Measurements from ENCODE around the gene SLC10A2.

The SLC10A2 gene

GRCh38 chr13:103102482-103102881 is 36.3 kb upstream of the SLC10A2 start:
- Histone ChIP-seq H3K4me3 (ENCODE audit: low read depth, low read length, poor library complexity, severe bottlenecking) (no peak overlapping the region), H3K9ac (ENCODE audit: low read length) (no peak overlapping the region), H2AFZ (ENCODE audit: low read length) (no peak overlapping the region), H4K20me1 (ENCODE audit: insufficient read depth, low read length) (no peaks in the 10 kb centered on the region), H3K36me3 (ENCODE audit: insufficient read depth, low read length) (no peaks in the 10 kb centered on the region), H3K79me2 (ENCODE audit: insufficient read depth, low read length) (no peaks in the 10 kb centered on the region), H3K27me3 (ENCODE audit: insufficient read depth, low read length) (no peaks in the 10 kb centered on the region), H3K4me2 (ENCODE audit: low read length) (no peak overlapping the region), H3K9me2 (ENCODE audit: low read depth, low read length) (no peaks in the 10 kb centered on the region), H3K9me3 (ENCODE audit: low read length) (no peaks in the 10 kb centered on the region), H3K4me1 (ENCODE audit: insufficient read depth, low read length, severe bottlenecking) (peaks cover 17% of the 10 kb centered on the region), H3F3A (ENCODE audit: insufficient read depth, low read length) (no peaks in the 10 kb centered on the region), H3K27ac (ENCODE audit: low read depth, low read length, poor library complexity, severe bottlenecking) (no peak overlapping the region)
- TF ChIP-seq EZH2 (IDR thresholded peaks at IDR 0.05; ENCODE audit: borderline replicate concordance, low read length) (no peak), CTCF (IDR thresholded peaks at IDR 0.05; ENCODE audit: low read length) (no peak)

DNA sequence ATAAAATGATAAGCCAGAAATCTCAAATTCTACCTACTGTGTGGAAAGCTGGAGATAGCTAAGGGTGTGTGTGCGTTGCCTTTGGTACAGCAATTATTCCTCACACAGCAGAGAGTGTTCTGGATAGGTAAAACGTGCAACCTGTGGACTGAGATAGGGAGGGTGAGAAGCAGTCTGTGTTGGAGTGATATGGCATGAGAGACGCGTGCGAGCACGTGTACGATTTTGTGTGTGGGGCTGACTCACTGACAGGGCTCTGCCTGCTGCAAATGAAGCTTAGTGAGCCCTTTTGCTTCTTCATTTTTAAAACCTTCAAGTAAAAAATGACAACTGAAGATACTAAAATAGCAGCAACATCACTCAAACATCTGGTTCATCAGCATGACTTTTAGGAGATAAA is 35.7 kb upstream of the SLC10A2 start:
- H3K27ac ChIP-seq (ENCODE audit: low read depth, low read length, poor library complexity, severe bottlenecking), result no peak overlapping the region
- H4K20me1 ChIP-seq (ENCODE audit: insufficient read depth, low read length), result no peaks in the 10 kb centered on the region
- no peak overlapping the region for H3K4me2 ChIP-seq (ENCODE audit: low read length)

GRCh38 chr13:103101500-103101899 is 35.3 kb upstream of the SLC10A2 start:
- Histone ChIP-seq H4K20me1 (ENCODE audit: insufficient read depth, low read length) (no peaks in the 10 kb centered on the region), H3K4me1 (ENCODE audit: insufficient read depth, low read length, severe bottlenecking) (peaks cover 17% of the 10 kb centered on the region), H3K9ac (ENCODE audit: low read length) (no peak overlapping the region), H3F3A (ENCODE audit: insufficient read depth, low read length) (no peaks in the 10 kb centered on the region), H3K9me2 (ENCODE audit: low read depth, low read length) (no peaks in the 10 kb centered on the region), H2AFZ (ENCODE audit: low read length) (0 out of 2 replicates have a peak overlapping the region, but pooled peaks have one; percentile 72), H3K9me3 (ENCODE audit: low read length) (no peaks in the 10 kb centered on the region), H3K4me3 (ENCODE audit: low read depth, low read length, poor library complexity, severe bottlenecking) (no peak overlapping the region), H3K36me3 (ENCODE audit: insufficient read depth, low read length) (no peaks in the 10 kb centered on the region), H3K79me2 (ENCODE audit: insufficient read depth, low read length) (no peaks in the 10 kb centered on the region), H3K4me2 (ENCODE audit: low read length) (no peak overlapping the region), H3K27ac (ENCODE audit: low read depth, low read length, poor library complexity, severe bottlenecking) (no peak overlapping the region), H3K27me3 (ENCODE audit: insufficient read depth, low read length) (no peaks in the 10 kb centered on the region)
- TF ChIP-seq EZH2 (IDR thresholded peaks at IDR 0.05; ENCODE audit: borderline replicate concordance, low read length) (no peak), CTCF (IDR thresholded peaks at IDR 0.05; ENCODE audit: low read length) (no peak)

More for the DNA sequence above, 35.7 kb upstream of the SLC10A2 start:
- Histone ChIP-seq H2AFZ (ENCODE audit: low read length) (no peak overlapping the region), H3K4me3 (ENCODE audit: low read depth, low read length, poor library complexity, severe bottlenecking) (no peak overlapping the region), H3K9me3 (ENCODE audit: low read length) (no peaks in the 10 kb centered on the region), H3K27me3 (ENCODE audit: insufficient read depth, low read length) (no peaks in the 10 kb centered on the region), H3K9me2 (ENCODE audit: low read depth, low read length) (no peaks in the 10 kb centered on the region), H3K79me2 (ENCODE audit: insufficient read depth, low read length) (no peaks in the 10 kb centered on the region), H3F3A (ENCODE audit: insufficient read depth, low read length) (no peaks in the 10 kb centered on the region), H3K9ac (ENCODE audit: low read length) (no peak overlapping the region), H3K36me3 (ENCODE audit: insufficient read depth, low read length) (no peaks in the 10 kb centered on the region), H3K4me1 (ENCODE audit: insufficient read depth, low read length, severe bottlenecking) (peaks cover 17% of the 10 kb centered on the region)
- TF ChIP-seq CTCF (IDR thresholded peaks at IDR 0.05; ENCODE audit: low read length) (no peak), EZH2 (IDR thresholded peaks at IDR 0.05; ENCODE audit: borderline replicate concordance, low read length) (no peak)
